Tibial nerve (tissue), 4 donors: Measurements from ENCODE around the gene GABRG1. TPM values are rescaled to one million over a fixed set of nuclear protein-coding genes. Genes with fewer than 3 reads are reported as not detected.

Experiments used
- DNase-seq, 2 donors: peaks; one replicate each; pipeline ENCODE4 v3.0.0-alpha.2; 2019; ENCODE audit warnings: low spot score in 2 of 2
- H3K27ac ChIP-seq, 4 donors: fragments of 200-600 bp; sonication (generic) in 3 of 4; one replicate each; pipeline ENCODE4 v1.5.1; 2017 to 2019; ENCODE audit warnings: mild to moderate bottlenecking in 1 of 4
- H3K27me3 ChIP-seq, 2 donors: fragments of 200-600 bp; sonication (generic) in 1 of 2; one replicate each; pipeline versions ENCODE4 v1.5.1 to v1.6.0; 2017 to 2019
- H3K36me3 ChIP-seq, 3 donors: fragments of 200-600 bp; sonication (generic); one replicate each; pipeline ENCODE4 v1.5.1; 2018 to 2019
- H3K4me1 ChIP-seq, 4 donors: fragments of 200-600 bp; sonication (generic) in 3 of 4; one replicate each; pipeline ENCODE4 v1.5.1; 2017 to 2019
- H3K4me3 ChIP-seq, 4 donors: fragments of 200-600 bp; sonication (generic) in 3 of 4; one replicate each; pipeline ENCODE4 v1.5.1; 2017 to 2019; ENCODE audit warnings: mild to moderate bottlenecking in 1 of 4, moderate library complexity in 1 of 4
- H3K9me3 ChIP-seq, 4 donors: fragments of 200-600 bp; sonication (generic) in 3 of 4; one replicate each; pipeline ENCODE4 v1.5.1; 2017 to 2019
- CTCF ChIP-seq, 5 experiments: fragments of 200-600 bp in 3 of 5; fragments of 450-650 bp in 2 of 5; sonication (generic) in 3 of 5; IDR thresholded peaks; one replicate each; pipeline ENCODE4 v1.5.1; 2016 to 2019; ENCODE audit warnings: antibody characterized with exemption in 5 of 5, mild to moderate bottlenecking in 3 of 5, moderate library complexity in 2 of 5
- EP300 ChIP-seq, 2 donors: sonication (generic); formaldehyde crosslinking; IDR thresholded peaks; one replicate each; pipeline ENCODE4 v1.6.1; 2017; ENCODE audit warnings: antibody characterized with exemption in 2 of 2, mild to moderate bottlenecking in 1 of 2
- POLR2A ChIP-seq, 2 donors: fragments of 450-650 bp; IDR thresholded peaks; one replicate each; pipeline ENCODE4 v1.6.1; 2017; ENCODE audit warnings: antibody characterized with exemption in 2 of 2, mild to moderate bottlenecking in 2 of 2, moderate library complexity in 2 of 2
- WGBS, 2 donors: methylation state at CpG; one replicate each; pipeline ENCODE4 v1.1.5; 2018; 5-methylcytosine and 5-hydroxymethylcytosine counted together
- total RNA-seq, 4 donors: library from RNA; depleted of rRNA; stranded (reverse); fragments of >200 nt; gene quantifications; one replicate each; pipeline ENCODE4 v1.1.0, GENCODE V29; 2016

Gene GABRG1
- 1 to 10 TPM in 3 of 4 donors, under 1 TPM in 1; 0.59 to 9.4 (median 1.8) TPM for total RNA-seq

GRCh38 chr4:46123913-46124755 lies at the start of gene GABRG1:
GABRG1 (minus strand) TSS chr4:46124054; CDS start chr4:46123913, 141 bp downstream.
- Histone ChIP-seq H3K36me3 (no peaks in the 10 kb centered on the region), H3K4me1 (peaks cover 0 to 16% (median 0%) of the 10 kb centered on the region in 4 donors), H3K27ac (no peak within 1 kb of the TSS), H3K27me3 (peaks cover 0 to 4% of the 10 kb centered on the region in 2 donors), H3K9me3 (no peaks in the 10 kb centered on the region), H3K4me3 (peak within 1 kb of the TSS in 3 of 4 donors; percentile 13 to 29 (median 16))
- TF ChIP-seq POLR2A (IDR thresholded peaks at IDR 0.05) = no peak
- TF ChIP-seq EP300 (IDR thresholded peaks at IDR 0.05) = no peak
- no peak for TF ChIP-seq CTCF (IDR thresholded peaks at IDR 0.05)
- peak in 1 of 2 donors; percentile 12 for DNase-seq
- WGBS, 2 donors = 14 to 20% methylated on average over 23 of the region's 23 CpGs

- Histone ChIP-seq H3K27me3 (no peaks in the 10 kb centered on the region), H3K9me3 (peaks cover 0 to 12% (median 3%) of the 10 kb centered on the region in 4 donors), H3K27ac (no peak overlapping the region), H3K36me3 (no peaks in the 10 kb centered on the region), H3K4me1 (no peaks in the 10 kb centered on the region), H3K4me3 (no peak overlapping the region)
- no peak for TF ChIP-seq EP300 (IDR thresholded peaks at IDR 0.05)
- no peak for TF ChIP-seq POLR2A (IDR thresholded peaks at IDR 0.05)
- TF ChIP-seq CTCF (IDR thresholded peaks at IDR 0.05) = no peak
- no peak for DNase-seq
- 81 to 84% methylated on average over 4 of the region's 4 CpGs for whole genome bisulfite sequencing, 2 donors
These were observed 23.1 kb upstream of the GABRG1 start for GRCh38 chr4:46146993-46147392.

GRCh38 chr4:46131498-46132057 lies 7.7 kb upstream of the GABRG1 start:
- Histone ChIP-seq H3K27ac (no peak overlapping the region), H3K4me1 (no peaks in the 10 kb centered on the region), H3K27me3 (no peaks in the 10 kb centered on the region), H3K4me3 (no peak overlapping the region), H3K9me3 (no peaks in the 10 kb centered on the region), H3K36me3 (no peaks in the 10 kb centered on the region)
- 58 to 73% methylated on average over 2 of the region's 2 CpGs for WGBS, 2 donors
- TF ChIP-seq CTCF (IDR thresholded peaks at IDR 0.05) (no peak), POLR2A (IDR thresholded peaks at IDR 0.05) (no peak), EP300 (IDR thresholded peaks at IDR 0.05) (no peak)
- no peak for DNase-seq

GRCh38 chr4:46124773-46125413 lies 1.0 kb upstream of the GABRG1 start:
- peaks cover 0 to 16% (median 0%) of the 10 kb centered on the region in 4 donors for H3K4me1 ChIP-seq
- H3K27ac ChIP-seq = no peak overlapping the region
- WGBS, 2 donors = 30 to 31% methylated on average over 14 of the region's 14 CpGs
- H3K36me3 ChIP-seq = no peaks in the 10 kb centered on the region
- TF ChIP-seq EP300 (IDR thresholded peaks at IDR 0.05) (no peak), CTCF (IDR thresholded peaks at IDR 0.05) (no peak), POLR2A (IDR thresholded peaks at IDR 0.05) (no peak)
- peaks cover 0 to 4% of the 10 kb centered on the region in 2 donors for H3K27me3 ChIP-seq
- DNase-seq = peak in 1 of 2 donors; percentile 12
- H3K9me3 ChIP-seq = no peaks in the 10 kb centered on the region
- H3K4me3 ChIP-seq = peak overlapping the region in 1 of 4 donors; percentile 13
